Measurements from ENCODE around the gene MMS22L. TPM values are rescaled to one million over a fixed set of nuclear protein-coding genes. Genes with fewer than 3 reads are reported as not detected.

MMS22L gene
- total and polyA plus RNA-seq, 10 of the 15 experiments (the other 5 are each of a cell fraction or from before 2014, with no cell fraction given), result 5.0 to 33.9 (median 18.7) TPM

GRCh38 chr6:97123652-97124051 is 159.4 kb downstream of the MMS22L start:
- Histone ChIP-seq H4K20me1 (ENCODE audit: control insufficient read depth, insufficient read depth) (no peaks in the 10 kb centered on the region), H3K79me2 (ENCODE audit: control insufficient read depth, insufficient read depth, low read length) (no peaks in the 10 kb centered on the region), H3K4me2 (ENCODE audit: control insufficient read depth, insufficient read depth) (no peak overlapping the region), H2AFZ (ENCODE audit: control insufficient read depth, low read depth, low read length) (no peak overlapping the region), H3K27ac (ENCODE audit: control insufficient read depth, insufficient read depth) (no peak overlapping the region), H3K36me3 (ENCODE audit: control insufficient read depth in 2 of 2, insufficient read depth in 2 of 2, low read length in 1 of 2) (no peaks in the 10 kb centered on the region), H3K4me3 (no peak overlapping the region), H3K27me3 (replicated peaks in 1 of 2; ENCODE audit: control insufficient read depth in 2 of 2, insufficient read depth in 2 of 2, low read length in 1 of 2) (peaks cover 0 to 1% of the 10 kb centered on the region in 2 experiments; a peak in 2 of 4 replicates), H3K4me1 (ENCODE audit: control insufficient read depth, insufficient read depth, low read length) (no peaks in the 10 kb centered on the region), H3K9ac (ENCODE audit: control insufficient read depth, insufficient read depth, low read length) (no peak overlapping the region), H3K9me3 (replicated peaks; ENCODE audit: control insufficient read depth, insufficient read depth, low read length) (no peaks in the 10 kb centered on the region)
- no peak for ATAC-seq
- RAD21 ChIA-PET (ENCODE audit: unreplicated experiment), result no interaction called here
- CTCF ChIA-PET, result no interaction called here
- FAIRE-seq, result no peak
- intact Hi-C loops (cut with micrococcal nuclease; ENCODE audit: unreplicated experiment) (no loop called here), in situ Hi-C loops (cut with MboI) (no loop called here)
- no peak for TF ChIP-seq ZBTB11 (CRISPR knock-in tag; IDR thresholded peaks at IDR 0.05)
- TF ChIP-seq MTA2 (IDR thresholded peaks at IDR 0.05; ENCODE audit: low read depth), result no peak
- TF ChIP-seq FOS (IDR thresholded peaks at IDR 0.05; ENCODE audit: borderline replicate concordance, extremely low read depth, insufficient read length), result no peak
- TF ChIP-seq PML (IDR thresholded peaks at IDR 0.05; ENCODE audit: low read length), result no peak
- no peak for TF ChIP-seq ZNF687 (IDR thresholded peaks at IDR 0.05)
- no peak for TF ChIP-seq SPI1 (IDR thresholded peaks at IDR 0.05; ENCODE audit: borderline replicate concordance, insufficient read depth, low read depth, low read length)
- TF ChIP-seq NBN (IDR thresholded peaks at IDR 0.05), result no peak
- TF ChIP-seq REST (IDR thresholded peaks at IDR 0.05; ENCODE audit: low read depth, low read length), result no peak
- no peak for TF ChIP-seq HCFC1 (IDR thresholded peaks at IDR 0.05; ENCODE audit: low read length)
- no peak for TF ChIP-seq SIX5 (IDR thresholded peaks at IDR 0.05; ENCODE audit: low read depth, low read length, severe bottlenecking)
- no TSS peak for BruUV-seq (replicated peaks)
- DNase-seq (ENCODE audit: low read depth, low spot score), result no peak
- 23% methylated on average over 3 of the region's 3 CpGs for WGBS (ENCODE audit: insufficient coverage, insufficient replicate concordance, low lambda C conversion rate, missing lambda C conversion rate)
- SMC1A ChIA-PET (ENCODE audit: uncharacterized antibody, unreplicated experiment), result no interaction called here
- POLR2A ChIA-PET, result no interaction called here
